GM18505 (cell line): Measurements from ENCODE around the gene B9D2.

Experiments
- ATAC-seq: cut with Tn5 transposase; IDR thresholded peaks from one replicate; pipeline ENCODE4 v1.9.1; 2021; ENCODE audit not compliant: unreplicated experiment
- POLR2A ChIP-seq: IDR thresholded peaks from 4 replicates; pipeline ENCODE4 v1.6.1; 2011; ENCODE audit warnings: borderline replicate concordance; ENCODE audit not compliant: insufficient read depth, insufficient read length; ENCODE audit errors: extremely low read depth

B9D2 gene

GRCh38 chr19:41304706-41305483 is 59.1 kb downstream of the B9D2 start:
- no peak for ATAC-seq
- TF ChIP-seq POLR2A, result no peak
